H9 (cell line): ENCODE data around the gene ZBTB8A. TPM values are rescaled to one million over a fixed set of nuclear protein-coding genes. Genes with fewer than 3 reads are reported as not detected.
A peak's percentile ranks its signal among the peaks of the same experiment; 100 is the strongest.

Experiments used
- DNase-seq: peaks from one replicate; pipeline ENCODE4 v3.0.0-alpha.2; 2017
- H2AFZ ChIP-seq: one replicate; pipeline ENCODE4 v1.6.1; 2013; ENCODE audit warnings: mild to moderate bottlenecking, low read length, control low read depth, moderate library complexity
- H2AK5ac ChIP-seq: 2 replicates; pipeline ENCODE4 v1.6.1; 2013; ENCODE audit warnings: low read length, control low read depth, mixed read lengths; ENCODE audit not compliant: insufficient read length
- H2BK120ac ChIP-seq: one replicate; pipeline ENCODE4 v1.6.1; 2013; ENCODE audit warnings: low read depth, mild to moderate bottlenecking, low read length, control low read depth, inconsistent platforms; ENCODE audit not compliant: poor library complexity, severe bottlenecking
- H2BK12ac ChIP-seq: 2 replicates; pipeline ENCODE4 v1.6.1; 2013; ENCODE audit warnings: low read length, control low read depth, mixed read lengths, low read depth; ENCODE audit not compliant: insufficient read length
- H2BK15ac ChIP-seq: 2 replicates; pipeline ENCODE4 v1.6.1; 2013; ENCODE audit warnings: low read depth, low read length, control low read depth
- H2BK20ac ChIP-seq: one replicate; pipeline ENCODE4 v1.6.1; 2013; ENCODE audit warnings: low read depth, mild to moderate bottlenecking, low read length, control low read depth, inconsistent platforms; ENCODE audit not compliant: poor library complexity, severe bottlenecking
- H2BK5ac ChIP-seq: 2 replicates; pipeline ENCODE4 v1.6.1; 2013; ENCODE audit warnings: low read length, control low read depth, mixed read lengths; ENCODE audit not compliant: insufficient read length
- H3K14ac ChIP-seq: 2 replicates; pipeline ENCODE4 v1.6.1; 2013; ENCODE audit warnings: low read length, control low read depth; ENCODE audit not compliant: insufficient read depth
- H3K18ac ChIP-seq: 2 replicates; pipeline ENCODE4 v1.6.1; 2013; ENCODE audit warnings: low read depth, mild to moderate bottlenecking, mixed read lengths, low read length, control low read depth; ENCODE audit not compliant: insufficient read length
- H3K23ac ChIP-seq: 2 replicates; pipeline ENCODE4 v1.6.1; 2013; ENCODE audit warnings: low read length, control low read depth, mixed read lengths, low read depth; ENCODE audit not compliant: insufficient read length
- H3K23me2 ChIP-seq: 2 replicates; pipeline ENCODE4 v1.6.1; 2013; ENCODE audit warnings: low read depth, mild to moderate bottlenecking, mixed read lengths, low read length, control low read depth; ENCODE audit not compliant: insufficient read length, poor library complexity, severe bottlenecking
- H3K27ac ChIP-seq: 2 replicates; pipeline ENCODE4 v1.5.1; 2013; ENCODE audit warnings: low read length, control low read depth, mixed read lengths, low read depth; ENCODE audit not compliant: insufficient read length
- H3K27me3 ChIP-seq: 2 replicates; pipeline ENCODE4 v1.6.1; 2013; ENCODE audit warnings: low read length, control low read depth, inconsistent platforms; ENCODE audit not compliant: insufficient read depth
- H3K4ac ChIP-seq: 2 replicates; pipeline ENCODE4 v1.6.1; 2013; ENCODE audit warnings: low read depth, mild to moderate bottlenecking, control low read depth, inconsistent platforms, low read length, moderate library complexity
- H3K4me1 ChIP-seq: 2 replicates; pipeline ENCODE4 v1.6.1; 2013; ENCODE audit warnings: low read length, control low read depth, inconsistent platforms; ENCODE audit not compliant: insufficient read depth
- H3K4me2 ChIP-seq: 2 replicates; pipeline ENCODE4 v1.6.1; 2013; ENCODE audit warnings: low read length, control low read depth, mixed read lengths; ENCODE audit not compliant: insufficient read length, insufficient read depth
- H3K56ac ChIP-seq: 2 replicates; pipeline ENCODE4 v1.6.1; 2013; ENCODE audit warnings: low read depth, mild to moderate bottlenecking, mixed read lengths, low read length, control low read depth; ENCODE audit not compliant: insufficient read length
- H3K79me1 ChIP-seq: 2 replicates; pipeline ENCODE4 v1.6.1; 2013; ENCODE audit warnings: low read depth, mild to moderate bottlenecking, moderate library complexity, low read length, control low read depth, inconsistent platforms; ENCODE audit not compliant: insufficient read depth, poor library complexity, severe bottlenecking
- H3K79me2 ChIP-seq: 2 replicates; pipeline ENCODE4 v1.6.1; 2013; ENCODE audit warnings: low read length, control low read depth, inconsistent platforms; ENCODE audit not compliant: insufficient read depth
- H3K9ac ChIP-seq: 2 replicates; pipeline ENCODE4 v1.6.1; 2013; ENCODE audit warnings: low read length, control low read depth, mixed read lengths; ENCODE audit not compliant: insufficient read length; ENCODE audit errors: extremely low read depth
- H3K9me3 ChIP-seq: one replicate; pipeline ENCODE4 v1.6.1; 2013; ENCODE audit warnings: low read depth, low read length, inconsistent platforms; ENCODE audit not compliant: control insufficient read depth
- H3T11ph ChIP-seq: one replicate; pipeline ENCODE4 v1.6.1; 2013; ENCODE audit warnings: mild to moderate bottlenecking, low read length, control low read depth, inconsistent platforms
- H4K20me1 ChIP-seq: one replicate; pipeline ENCODE4 v1.6.1; 2013; ENCODE audit not compliant: control insufficient read depth, insufficient read length, insufficient read depth
- H4K5ac ChIP-seq: 2 replicates; pipeline ENCODE4 v1.6.1; 2013; ENCODE audit warnings: low read depth, mild to moderate bottlenecking, mixed read lengths, low read length, control low read depth; ENCODE audit not compliant: insufficient read length
- H4K8ac ChIP-seq: replicated peaks from 2 replicates; pipeline ENCODE4 v1.6.1; 2013; ENCODE audit warnings: low read length, control low read depth, mixed read lengths, low read depth; ENCODE audit not compliant: insufficient read length
- H4K91ac ChIP-seq: 2 replicates; pipeline ENCODE4 v1.6.1; 2013; ENCODE audit warnings: low read depth, mild to moderate bottlenecking, moderate library complexity, mixed read lengths, low read length, control low read depth; ENCODE audit not compliant: insufficient read length
- H3K27ac Mint-ChIP-seq, 3 experiments: 2 replicates in 2 of 3; 3 replicates in 1 of 3; pipeline ENCODE4 v1.8.0; 2020 to 2021; ENCODE audit warnings: mixed read lengths in 3 of 3, mild to moderate bottlenecking in 1 of 3, moderate library complexity in 1 of 3
- H3K27me3 Mint-ChIP-seq: 2 replicates; pipeline ENCODE4 v1.8.0; 2021; ENCODE audit warnings: low read depth, mild to moderate bottlenecking, moderate library complexity, mixed read lengths
- H3K36me3 Mint-ChIP-seq, 3 experiments: 2 replicates in 2 of 3; 3 replicates in 1 of 3; pipeline ENCODE4 v1.8.0; 2020 to 2021; ENCODE audit warnings: low read depth in 3 of 3, mixed read lengths in 3 of 3; ENCODE audit not compliant: insufficient read depth in 1 of 3
- H3K4me1 Mint-ChIP-seq, 2 experiments: 2 replicates each; pipeline ENCODE4 v1.8.0; 2020; ENCODE audit warnings: mixed read lengths in 2 of 2
- H3K4me3 Mint-ChIP-seq, 2 experiments: 2 replicates in 1 of 2; 3 replicates in 1 of 2; pipeline ENCODE4 v1.8.0; 2020 to 2021; ENCODE audit warnings: mild to moderate bottlenecking in 2 of 2, mixed read lengths in 2 of 2, moderate library complexity in 1 of 2
- H3K9me3 Mint-ChIP-seq, 2 experiments: 2 replicates in 1 of 2; 3 replicates in 1 of 2; pipeline ENCODE4 v1.8.0; 2020; ENCODE audit warnings: mild to moderate bottlenecking in 2 of 2, mixed read lengths in 2 of 2, moderate library complexity in 1 of 2
- WGBS: extraction: QIAGEN DNeasy Blood & Tissue Kit; methylation state at CpG from one replicate; pipeline ENCODE4 v1.1.7; 2013; ENCODE audit warnings: missing lambda C conversion rate, low lambda C conversion rate, mixed read lengths; ENCODE audit not compliant: insufficient read length; ENCODE audit errors: extremely low coverage; 5-methylcytosine and 5-hydroxymethylcytosine counted together
- total RNA-seq: library from RNA; stranded (reverse); gene quantifications from 2 replicates; pipeline ENCODE4 v1.2.1, GENCODE V29; 2021
- TF ChIP-seq, protein P1 (sequence below): fragments of 200-600 bp; sonication (generic); conservative IDR thresholded peaks from 3 replicates; pipeline ENCODE4 v1.8.0; 2021; ENCODE audit warnings: antibody characterized with exemption, mild to moderate bottlenecking

Gene ZBTB8A
- total RNA-seq, 1 experiment from 2014 or later = 11.3 TPM

DNA sequence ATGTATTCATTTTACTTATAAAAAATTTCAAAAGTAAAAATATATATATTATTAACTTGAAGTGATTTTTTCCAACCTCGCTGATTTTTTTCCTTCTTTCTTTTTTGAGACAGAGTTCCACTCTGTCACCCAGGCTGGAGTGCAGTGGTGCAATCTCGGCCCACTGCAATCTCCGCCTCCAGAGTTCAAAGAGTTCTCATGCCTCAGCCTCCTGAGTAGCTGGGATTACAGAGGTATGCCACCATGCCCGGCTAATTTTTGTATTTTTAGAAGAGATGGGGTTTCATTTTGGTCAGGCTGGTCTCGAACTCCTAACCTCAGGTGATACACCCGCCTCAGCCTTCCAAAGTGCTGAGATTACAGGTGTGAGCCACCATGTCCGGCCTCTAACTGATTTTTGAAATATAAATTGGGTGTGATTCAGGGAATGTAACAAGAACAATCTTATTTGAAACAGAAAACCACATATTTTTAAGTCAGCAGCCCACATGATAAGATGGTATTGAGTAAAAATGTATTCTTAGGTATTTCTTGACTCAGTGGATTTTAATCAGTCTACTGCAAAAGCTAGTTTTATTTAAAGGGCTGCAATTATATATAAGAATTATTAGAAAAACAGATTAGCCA is 44.4 kb upstream of the ZBTB8A start:
- Histone ChIP-seq H2BK15ac (no peak overlapping the region), H3K27ac (no peak overlapping the region), H4K5ac (no peak overlapping the region), H4K91ac (no peak overlapping the region), H3K27me3 (no peaks in the 10 kb centered on the region), H2BK12ac (no peak overlapping the region), H3K56ac (no peak overlapping the region), H3K79me1 (no peaks in the 10 kb centered on the region), H3K79me2 (no peaks in the 10 kb centered on the region), H3K14ac (no peak overlapping the region), H3K23me2 (no peaks in the 10 kb centered on the region), H2BK5ac (no peak overlapping the region), H2BK20ac (no peak overlapping the region), H3T11ph (no peak overlapping the region), H3K18ac (no peak overlapping the region), H3K9ac (no peak overlapping the region), H2AFZ (no peak overlapping the region), H3K4me1 (no peaks in the 10 kb centered on the region), H3K23ac (no peak overlapping the region), H2AK5ac (no peak overlapping the region), H2BK120ac (no peak overlapping the region), H4K20me1 (no peaks in the 10 kb centered on the region), H4K8ac (no peak overlapping the region), H3K4ac (no peak overlapping the region), H3K4me2 (no peak overlapping the region), H3K9me3 (no peaks in the 10 kb centered on the region)
- H3K27ac Mint-ChIP-seq = peak overlapping the region in 1 of 3 experiments; percentile 77; a peak in 1 of 7 replicates
- WGBS = no CpG with 5 or more reads among the region's 7 CpGs
- H3K4me1 Mint-ChIP-seq = peaks cover 7 to 8% of the 10 kb centered on the region in 2 experiments
- no peaks in the 10 kb centered on the region for H3K27me3 Mint-ChIP-seq
- no peaks in the 10 kb centered on the region for H3K9me3 Mint-ChIP-seq
- no peak for DNase-seq
- no peaks in the 10 kb centered on the region; a peak in 2 of 7 replicates for H3K36me3 Mint-ChIP-seq
- no peak overlapping the region for H3K4me3 Mint-ChIP-seq
- TF ChIP-seq, protein P1, sequence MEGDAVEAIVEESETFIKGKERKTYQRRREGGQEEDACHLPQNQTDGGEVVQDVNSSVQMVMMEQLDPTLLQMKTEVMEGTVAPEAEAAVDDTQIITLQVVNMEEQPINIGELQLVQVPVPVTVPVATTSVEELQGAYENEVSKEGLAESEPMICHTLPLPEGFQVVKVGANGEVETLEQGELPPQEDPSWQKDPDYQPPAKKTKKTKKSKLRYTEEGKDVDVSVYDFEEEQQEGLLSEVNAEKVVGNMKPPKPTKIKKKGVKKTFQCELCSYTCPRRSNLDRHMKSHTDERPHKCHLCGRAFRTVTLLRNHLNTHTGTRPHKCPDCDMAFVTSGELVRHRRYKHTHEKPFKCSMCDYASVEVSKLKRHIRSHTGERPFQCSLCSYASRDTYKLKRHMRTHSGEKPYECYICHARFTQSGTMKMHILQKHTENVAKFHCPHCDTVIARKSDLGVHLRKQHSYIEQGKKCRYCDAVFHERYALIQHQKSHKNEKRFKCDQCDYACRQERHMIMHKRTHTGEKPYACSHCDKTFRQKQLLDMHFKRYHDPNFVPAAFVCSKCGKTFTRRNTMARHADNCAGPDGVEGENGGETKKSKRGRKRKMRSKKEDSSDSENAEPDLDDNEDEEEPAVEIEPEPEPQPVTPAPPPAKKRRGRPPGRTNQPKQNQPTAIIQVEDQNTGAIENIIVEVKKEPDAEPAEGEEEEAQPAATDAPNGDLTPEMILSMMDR = no peak
